ENCODE data around the gene GRIN2C. TPM values are rescaled to one million over a fixed set of nuclear protein-coding genes. Genes with fewer than 3 reads are reported as not detected.

Gene GRIN2C
- total RNA-seq, 6 donors from 2014 or later: 0.17 TPM; not detected in 5

DNA sequence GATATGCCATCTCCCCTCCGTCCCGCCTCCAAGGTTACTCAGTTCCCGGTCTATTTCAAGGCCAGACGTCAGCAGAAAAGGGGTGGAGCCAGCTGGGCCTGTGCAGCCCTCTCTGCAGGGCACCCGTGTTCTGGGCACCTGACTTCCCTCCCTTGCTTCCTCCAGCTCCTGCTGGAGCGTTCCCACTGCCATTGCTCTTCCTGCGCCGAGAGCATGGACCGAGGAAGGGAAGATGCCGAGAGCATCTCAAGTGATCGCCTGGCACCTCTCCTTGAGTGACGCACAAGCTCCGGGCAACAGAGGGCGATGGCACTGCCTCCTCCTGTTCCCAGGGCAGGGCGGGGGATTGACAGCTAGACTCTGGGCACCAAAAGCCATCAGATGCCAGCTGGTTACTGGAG is 54.1 kb downstream of the GRIN2C start:
- Histone ChIP-seq H3K4me1 (peaks cover 0 to 26% (median 10%) of the 10 kb centered on the region in 4 donors), H3K9me3 (no peaks in the 10 kb centered on the region), H3K27ac (no peak overlapping the region), H3K36me3 (peaks cover 0 to 34% (median 14%) of the 10 kb centered on the region in 4 donors), H3K4me3 (no peak overlapping the region), H3K27me3 (no peaks in the 10 kb centered on the region)
- no peak for TF ChIP-seq EP300 (IDR thresholded peaks at IDR 0.05)
- TF ChIP-seq, protein P1, sequence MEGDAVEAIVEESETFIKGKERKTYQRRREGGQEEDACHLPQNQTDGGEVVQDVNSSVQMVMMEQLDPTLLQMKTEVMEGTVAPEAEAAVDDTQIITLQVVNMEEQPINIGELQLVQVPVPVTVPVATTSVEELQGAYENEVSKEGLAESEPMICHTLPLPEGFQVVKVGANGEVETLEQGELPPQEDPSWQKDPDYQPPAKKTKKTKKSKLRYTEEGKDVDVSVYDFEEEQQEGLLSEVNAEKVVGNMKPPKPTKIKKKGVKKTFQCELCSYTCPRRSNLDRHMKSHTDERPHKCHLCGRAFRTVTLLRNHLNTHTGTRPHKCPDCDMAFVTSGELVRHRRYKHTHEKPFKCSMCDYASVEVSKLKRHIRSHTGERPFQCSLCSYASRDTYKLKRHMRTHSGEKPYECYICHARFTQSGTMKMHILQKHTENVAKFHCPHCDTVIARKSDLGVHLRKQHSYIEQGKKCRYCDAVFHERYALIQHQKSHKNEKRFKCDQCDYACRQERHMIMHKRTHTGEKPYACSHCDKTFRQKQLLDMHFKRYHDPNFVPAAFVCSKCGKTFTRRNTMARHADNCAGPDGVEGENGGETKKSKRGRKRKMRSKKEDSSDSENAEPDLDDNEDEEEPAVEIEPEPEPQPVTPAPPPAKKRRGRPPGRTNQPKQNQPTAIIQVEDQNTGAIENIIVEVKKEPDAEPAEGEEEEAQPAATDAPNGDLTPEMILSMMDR (IDR thresholded peaks at IDR 0.05): no peak
- no peak for TF ChIP-seq POLR2A (IDR thresholded peaks at IDR 0.05)
- TF ChIP-seq POLR2AphosphoS5 (IDR thresholded peaks at IDR 0.05): no peak
- WGBS, 2 donors: 84 to 87% methylated on average over 15 of the region's 15 CpGs
- no peak for ATAC-seq (ENCODE audit: low FRiP score in 2 of 2)
- DNase-seq: peak; percentile 36 to 50

DNA sequence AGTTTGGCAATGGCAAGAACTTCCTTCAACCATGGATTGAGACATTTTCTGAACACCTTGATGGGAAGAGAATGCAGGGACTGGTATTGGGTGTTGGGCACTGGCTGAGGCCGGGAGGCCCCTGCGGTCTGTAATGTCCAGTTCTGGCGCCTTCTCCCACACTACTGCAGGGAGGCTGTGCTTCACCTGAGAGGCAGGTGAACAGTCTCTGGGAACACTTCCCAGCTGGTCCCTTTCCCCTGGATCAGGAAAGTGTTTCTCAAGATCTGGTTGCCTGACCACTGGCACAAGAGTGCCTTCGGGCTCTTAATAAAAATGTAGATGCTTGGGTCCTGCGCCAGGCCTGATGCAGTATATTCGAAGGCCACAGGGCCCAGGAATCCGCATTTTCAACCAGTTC is 55.0 kb downstream of the GRIN2C start:
- DNase-seq (peak in 1 of 2 donors; percentile 73), ATAC-seq (ENCODE audit: low FRiP score in 2 of 2) (no peak)
- no peaks in the 10 kb centered on the region for H3K9me3 ChIP-seq
- TF ChIP-seq, protein P1 (IDR thresholded peaks at IDR 0.05): no peak
- TF ChIP-seq POLR2AphosphoS5 (IDR thresholded peaks at IDR 0.05): no peak
- TF ChIP-seq POLR2A (IDR thresholded peaks at IDR 0.05): no peak
- no peak for TF ChIP-seq EP300 (IDR thresholded peaks at IDR 0.05)
- no peak overlapping the region for H3K4me3 ChIP-seq
- H3K4me1 ChIP-seq: peaks cover 0 to 26% (median 10%) of the 10 kb centered on the region in 4 donors
- H3K27ac ChIP-seq: peak overlapping the region in 1 of 4 donors; percentile 30
- H3K36me3 ChIP-seq: peaks cover 0 to 40% (median 18%) of the 10 kb centered on the region in 4 donors
- 59 to 79% methylated on average over 4 to 7 of the region's 7 CpGs for WGBS, 2 donors
- no peaks in the 10 kb centered on the region for H3K27me3 ChIP-seq

DNA sequence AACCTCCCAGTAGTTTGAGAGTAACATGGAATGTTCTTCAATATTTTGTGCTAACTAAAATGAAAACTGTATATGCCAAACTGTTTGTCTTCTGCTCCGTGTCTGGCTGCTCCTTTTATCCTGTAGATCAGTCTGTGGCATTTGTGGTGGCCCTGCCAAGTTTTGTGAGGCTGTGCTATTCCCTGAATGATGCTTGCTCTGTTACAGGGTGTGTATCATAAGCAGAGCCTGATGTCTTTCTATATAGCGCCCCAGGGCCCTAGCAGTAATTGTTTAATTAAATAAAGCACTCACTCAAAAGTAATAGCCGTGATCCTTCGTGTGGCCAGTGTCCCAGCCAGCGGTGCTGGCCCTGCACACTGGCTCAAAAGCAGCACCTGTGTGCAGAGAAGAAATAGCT is 55.7 kb downstream of the GRIN2C start:
- DNase-seq: no peak
- no peak overlapping the region for H3K4me3 ChIP-seq
- TF ChIP-seq, protein P1 (IDR thresholded peaks at IDR 0.05): no peak
- no peak for TF ChIP-seq POLR2A (IDR thresholded peaks at IDR 0.05)
- TF ChIP-seq POLR2AphosphoS5 (IDR thresholded peaks at IDR 0.05): no peak
- no peak for TF ChIP-seq EP300 (IDR thresholded peaks at IDR 0.05)
- H3K4me1 ChIP-seq: peaks cover 0 to 26% (median 10%) of the 10 kb centered on the region in 4 donors
- 86 to 87% methylated on average over 5 of the region's 5 CpGs for WGBS, 2 donors
- no peaks in the 10 kb centered on the region for H3K27me3 ChIP-seq
- H3K27ac ChIP-seq: peak overlapping the region in 2 of 4 donors; percentile 16 to 30
- no peak for ATAC-seq (ENCODE audit: low FRiP score in 2 of 2)
- no peaks in the 10 kb centered on the region for H3K9me3 ChIP-seq
- H3K36me3 ChIP-seq: peaks cover 0 to 47% (median 25%) of the 10 kb centered on the region in 4 donors

DNA sequence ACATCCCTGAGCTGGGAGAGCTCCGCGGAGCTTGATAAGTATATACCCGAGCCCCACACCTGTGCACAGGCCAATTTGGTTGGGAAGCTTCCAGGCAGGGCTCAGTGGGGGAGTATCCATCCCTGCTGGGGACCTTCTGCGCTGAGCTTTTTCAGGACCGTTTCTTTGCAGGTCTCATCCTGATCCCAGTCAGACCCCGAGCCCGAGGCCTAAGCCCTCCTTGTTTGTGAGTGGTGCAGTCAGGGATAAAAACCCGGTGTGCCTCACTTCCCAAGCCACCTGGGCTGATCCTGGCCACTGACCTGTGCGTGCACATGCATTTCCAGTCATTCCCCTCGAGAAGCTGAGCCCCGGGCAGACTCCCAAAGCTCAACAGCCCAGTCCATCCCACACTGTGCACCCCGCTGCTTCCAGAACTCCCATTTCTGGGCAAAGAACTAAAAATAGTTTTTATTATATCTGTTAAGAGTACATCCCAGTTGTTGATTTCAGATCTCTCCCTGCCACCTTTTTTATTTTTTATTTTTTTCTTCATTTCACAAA is 56.2 kb downstream of the GRIN2C start:
- Histone ChIP-seq H3K36me3 (peaks cover 0 to 52% (median 31%) of the 10 kb centered on the region in 4 donors), H3K27me3 (no peaks in the 10 kb centered on the region), H3K4me3 (no peak overlapping the region), H3K27ac (no peak overlapping the region), H3K9me3 (no peaks in the 10 kb centered on the region), H3K4me1 (peaks cover 0 to 26% (median 10%) of the 10 kb centered on the region in 4 donors)
- no peak for TF ChIP-seq POLR2A (IDR thresholded peaks at IDR 0.05)
- no peak for TF ChIP-seq EP300 (IDR thresholded peaks at IDR 0.05)
- TF ChIP-seq POLR2AphosphoS5 (IDR thresholded peaks at IDR 0.05): no peak
- TF ChIP-seq, protein P1 (IDR thresholded peaks at IDR 0.05): no peak
- WGBS, 2 donors: 89 to 93% methylated on average over 6 to 12 of the region's 12 CpGs
- DNase-seq: no peak
- no peak for ATAC-seq (ENCODE audit: low FRiP score in 2 of 2)

DNA sequence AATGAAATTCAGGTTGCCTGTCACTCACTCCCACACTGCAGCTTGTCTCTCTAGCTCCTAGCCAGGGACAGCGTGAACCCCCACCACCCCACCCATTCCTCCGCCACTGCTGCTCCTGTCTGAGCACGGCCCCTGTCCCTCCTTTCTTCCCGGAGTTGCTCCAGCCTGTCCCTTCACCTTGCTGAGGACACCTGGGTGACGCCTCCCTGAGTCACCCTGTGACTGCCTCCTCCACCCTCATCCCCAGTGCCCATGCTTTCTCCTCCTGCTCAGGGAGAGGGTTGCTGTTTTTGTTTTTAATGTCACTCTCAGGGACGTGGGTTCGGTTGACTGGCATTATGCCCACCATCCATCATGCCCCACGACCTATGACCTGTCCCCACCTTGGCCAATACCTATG is 57.8 kb downstream of the GRIN2C start:
- 71 to 90% methylated on average over 8 of the region's 8 CpGs for WGBS, 2 donors
- Histone ChIP-seq H3K27me3 (no peaks in the 10 kb centered on the region), H3K4me3 (no peak overlapping the region), H3K4me1 (peaks cover 0 to 26% (median 10%) of the 10 kb centered on the region in 4 donors), H3K36me3 (peaks cover 0 to 62% (median 44%) of the 10 kb centered on the region in 4 donors), H3K9me3 (no peaks in the 10 kb centered on the region), H3K27ac (no peak overlapping the region)
- ATAC-seq (ENCODE audit: low FRiP score in 2 of 2) (no peak), DNase-seq (no peak)
- TF ChIP-seq POLR2A (IDR thresholded peaks at IDR 0.05) (no peak), EP300 (IDR thresholded peaks at IDR 0.05) (no peak), POLR2AphosphoS5 (IDR thresholded peaks at IDR 0.05) (no peak)
- TF ChIP-seq, protein P1 (IDR thresholded peaks at IDR 0.05): no peak

All from upper lobe of left lung (tissue), 6 donors.